ENCODE results near the gene MYO1H.

Gene MYO1H

GRCh38 chr12:109476807-109477184 is 129.1 kb downstream of the MYO1H start:
- DNase-seq, result no peak

GRCh38 chr12:109477185-109477962 is 129.7 kb downstream of the MYO1H start, which contains the start of the genes KCTD10 and UBE3B:
Gene KCTD10 (minus strand): TSS chr12:109477300. CDS start chr12:109477262, 38 bp downstream.
Gene UBE3B (plus strand): TSS chr12:109477634. CDS start chr12:109483552, 5,918 bp downstream.
- DNase-seq, result peak; percentile 82

- DNase-seq, result no peak
These were observed 130.2 kb downstream of the MYO1H start for GRCh38 chr12:109477963-109478315.

- DNase-seq, result no peak
These were observed 132.1 kb downstream of the MYO1H start for GRCh38 chr12:109479761-109480160.

- DNase-seq, result no peak
These were observed 132.7 kb downstream of the MYO1H start for GRCh38 chr12:109480356-109480755.

GRCh38 chr12:109481863-109482262 is 134.2 kb downstream of the MYO1H start:
- DNase-seq, result no peak

- DNase-seq, result no peak
These were observed 134.8 kb downstream of the MYO1H start for GRCh38 chr12:109482491-109482890.

- DNase-seq, result no peak
These were observed 135.2 kb downstream of the MYO1H start for GRCh38 chr12:109482894-109483293.

GRCh38 chr12:109483346-109483745 is 135.6 kb downstream of the MYO1H start:
- DNase-seq, result no peak

GRCh38 chr12:109485201-109485600 is 137.5 kb downstream of the MYO1H start:
- DNase-seq, result no peak

GRCh38 chr12:109487181-109488050 is 139.7 kb downstream of the MYO1H start:
- no peak for DNase-seq

GRCh38 chr12:109488051-109488665 is 140.5 kb downstream of the MYO1H start:
- DNase-seq, result no peak

- DNase-seq, result no peak
These were observed 141.6 kb downstream of the MYO1H start for GRCh38 chr12:109489016-109489954.

- DNase-seq, result no peak
These were observed 142.4 kb downstream of the MYO1H start for GRCh38 chr12:109489955-109490565.

GRCh38 chr12:109491671-109492070 is 144.0 kb downstream of the MYO1H start:
- no peak for DNase-seq

- no peak for DNase-seq
These were observed 144.7 kb downstream of the MYO1H start for GRCh38 chr12:109492371-109492770.

- DNase-seq, result no peak
These were observed 145.4 kb downstream of the MYO1H start for GRCh38 chr12:109493090-109493489.

GRCh38 chr12:109493938-109494337 is 146.2 kb downstream of the MYO1H start:
- DNase-seq, result no peak

GRCh38 chr12:109494348-109494881 is 146.7 kb downstream of the MYO1H start:
- no peak for DNase-seq

- no peak for DNase-seq
These were observed 147.3 kb downstream of the MYO1H start for GRCh38 chr12:109495012-109495411.

- no peak for DNase-seq
These were observed 148.6 kb downstream of the MYO1H start for GRCh38 chr12:109496306-109496705.

- no peak for DNase-seq
These were observed 150.0 kb downstream of the MYO1H start for GRCh38 chr12:109497675-109498074.
